ENCODE measurements around the gene AKR7A3. TPM values are rescaled to one million over a fixed set of nuclear protein-coding genes. Genes with fewer than 3 reads are reported as not detected.

The AKR7A3 gene
- total RNA-seq (2014; rRNA removed; shearing (Covaris generic)), result 0.57 and 1.2 TPM in 2 replicates

GRCh38 chr1:19288324-19289241 lies at the start of gene AKR7A3:
Gene AKR7A3 (minus strand): TSS chr1:19288770. CDS start chr1:19288709, 61 bp downstream.

DNA sequence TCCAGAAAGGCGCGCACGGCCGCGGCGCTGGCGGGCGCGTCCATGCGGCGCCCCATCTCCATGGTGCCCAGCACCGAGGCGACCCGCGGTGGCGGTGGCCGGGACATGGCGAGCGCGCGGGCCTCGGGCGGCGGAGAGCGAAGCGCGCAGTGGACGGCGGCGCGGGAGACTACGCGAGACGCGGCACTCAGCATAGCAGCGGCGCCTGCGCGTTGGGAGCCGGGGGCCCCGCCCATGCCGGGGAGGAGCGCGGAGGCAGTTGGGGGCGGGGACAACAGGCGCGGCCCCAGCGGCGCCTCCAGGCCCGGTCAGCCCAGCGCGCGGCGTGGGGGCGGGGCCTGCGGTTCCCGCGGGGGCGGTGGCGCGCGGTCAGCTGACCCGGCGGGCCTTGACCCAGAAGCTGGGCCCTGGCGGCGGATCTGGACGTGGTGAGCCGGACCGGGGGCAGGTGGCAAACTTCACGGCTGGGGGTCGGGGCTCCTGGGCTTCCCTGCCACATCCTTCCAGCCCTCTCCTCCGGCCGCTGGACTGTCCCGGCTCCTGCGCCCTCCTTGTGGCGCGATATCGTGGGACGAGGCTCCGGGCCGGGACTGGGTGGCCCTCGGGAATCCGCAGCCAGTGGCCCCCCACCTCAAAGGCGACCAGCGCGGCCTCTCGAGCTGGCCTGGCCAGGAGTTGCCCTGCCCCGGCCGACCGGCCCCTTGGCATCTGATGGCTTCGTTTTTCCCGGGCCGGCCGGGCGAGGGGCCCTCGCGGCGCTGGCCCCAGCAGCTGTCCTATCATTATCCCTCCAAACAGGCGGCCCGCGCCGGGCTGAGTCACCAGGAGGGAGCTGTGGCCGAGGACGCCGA lies 23.6 kb upstream of the AKR7A3 start, which contains the start of the genes AKR7A2 and SLC66A1:
TSS of gene AKR7A2 (minus strand) at position 214 of the 851 bp plus-strand sequence. CDS start at position 194, 20 bp downstream.
TSS of gene SLC66A1 (plus strand) at position 396 of the 851 bp plus-strand sequence. CDS start 5,352 bp downstream, outside the sequence.

DNA sequence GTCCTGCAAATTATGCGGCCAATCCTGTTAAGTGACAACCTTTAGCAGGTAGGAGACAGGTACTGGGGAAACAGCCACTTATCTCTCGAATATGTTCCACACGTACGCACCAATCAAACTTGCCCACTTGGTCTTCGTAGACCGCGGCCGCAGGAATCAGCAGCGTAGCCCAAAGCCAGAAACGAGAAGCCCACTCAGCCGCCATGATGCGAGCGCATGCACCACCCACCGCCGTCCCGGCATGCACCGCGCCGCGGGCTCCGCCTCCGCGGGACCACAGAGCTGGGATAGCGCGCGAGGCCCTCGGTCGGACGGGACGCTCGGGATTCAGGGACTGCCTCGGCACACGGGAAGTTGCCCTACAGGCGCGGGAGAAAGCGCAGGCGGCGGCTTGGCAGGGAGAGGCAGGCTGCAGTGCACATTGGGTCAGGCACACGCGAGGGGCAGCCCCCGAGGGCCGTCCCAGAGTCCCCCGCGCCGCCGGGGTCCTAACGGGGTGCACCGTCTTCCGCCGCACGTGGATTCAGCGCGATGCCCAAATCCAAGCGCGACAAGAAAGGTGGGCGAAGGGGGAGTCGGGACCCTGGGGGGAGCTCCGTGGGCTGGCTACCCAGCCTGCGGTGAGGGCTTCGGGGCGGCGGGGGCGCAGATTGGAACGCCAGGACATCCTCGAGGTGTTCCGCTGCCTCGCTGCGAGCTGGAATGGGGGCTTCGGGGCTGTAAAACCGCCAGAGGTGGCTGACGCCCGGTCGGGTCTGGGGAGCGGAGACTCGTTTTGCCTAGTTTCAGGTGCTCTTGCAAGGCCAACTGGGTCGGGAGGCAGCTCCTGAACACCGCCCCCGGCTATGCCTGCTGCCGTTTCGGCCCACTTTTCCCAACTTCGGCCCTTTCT lies 37.0 kb downstream of the AKR7A3 start, which contains the start of the genes EMC1 and MRTO4:
TSS of gene EMC1 (minus strand) at position 220 of the 892 bp plus-strand sequence. CDS start at position 205, 15 bp downstream.
TSS of gene MRTO4 (plus strand) at position 501 of the 892 bp plus-strand sequence. CDS start at position 532, 31 bp downstream.

Small RNA genes within 50 kb of the gene (small RNA-seq; reads per million reads assigned to genes)
- gene RNU6-1099P, result not detected

Other genes starting within 250 kb of the AKR7A3 start
- 120 and 121 TPM in 2 replicates for gene UBR4, start 78.5 kb downstream of the AKR7A3 start, total RNA-seq (2014; rRNA removed; shearing (Covaris generic))
- gene EMC1, start 37.2 kb downstream of the AKR7A3 start, total RNA-seq (2014; rRNA removed; shearing (Covaris generic)), result 42.5 and 48.6 TPM in 2 replicates
- gene MRTO4, start 37.0 kb downstream of the AKR7A3 start, total RNA-seq (2014; rRNA removed; shearing (Covaris generic)), result 94.4 and 102 TPM in 2 replicates
- gene AKR7A2, start 23.4 kb upstream of the AKR7A3 start, total RNA-seq (2014; rRNA removed; shearing (Covaris generic)), result 79.0 and 98.2 TPM in 2 replicates
- 19.8 and 20.3 TPM in 2 replicates for gene SLC66A1, start 23.6 kb upstream of the AKR7A3 start, total RNA-seq (2014; rRNA removed; shearing (Covaris generic))
- gene CAPZB, start 196.8 kb upstream of the AKR7A3 start, total RNA-seq (2014; rRNA removed; shearing (Covaris generic)), result 70.0 and 78.5 TPM in 2 replicates